Ovary (tissue), 3 donors: ENCODE data around the gene GRID1.

ENCODE experiments used
- EP300 ChIP-seq: sonication (generic); formaldehyde crosslinking; IDR thresholded peaks from one replicate; pipeline ENCODE4 v1.6.1; 2017; ENCODE audit warnings: antibody characterized with exemption
- POLR2A ChIP-seq: fragments of 450-650 bp; IDR thresholded peaks from one replicate; pipeline ENCODE4 v1.6.1; 2017; ENCODE audit warnings: antibody characterized with exemption, mild to moderate bottlenecking, moderate library complexity
- TF ChIP-seq, protein P1 (sequence below), 3 donors: fragments of 450-650 bp in 2 of 3; fragments of 200-600 bp in 1 of 3; IDR thresholded peaks; one replicate each; pipeline versions ENCODE4 v1.5.1 to v1.8.0; 2016 to 2022; ENCODE audit warnings: antibody characterized with exemption in 3 of 3, mild to moderate bottlenecking in 1 of 3
- donor health status: DM: no; HTN: no; CAD: no.

DNA sequence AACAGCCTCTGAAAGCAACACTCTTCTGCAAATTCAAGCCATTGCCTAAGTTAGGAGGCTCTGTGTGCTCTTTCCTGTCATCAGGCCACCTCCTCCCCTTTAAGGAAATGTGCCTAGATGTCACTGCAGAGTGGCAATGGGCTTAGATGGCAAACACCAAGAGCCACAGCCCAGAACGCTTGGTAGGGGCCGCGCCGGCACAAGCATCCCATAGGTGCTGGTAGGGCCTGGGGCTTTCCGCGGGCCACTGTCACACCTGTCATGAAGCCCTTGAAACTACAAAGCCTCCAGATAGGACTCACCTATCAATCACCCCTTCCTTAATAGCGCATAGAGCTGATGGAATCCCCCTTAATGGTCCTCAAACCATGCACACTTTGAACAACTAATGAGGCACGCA is 299.9 kb downstream of the GRID1 start:
- TF ChIP-seq POLR2A (no peak), EP300 (no peak)
- TF ChIP-seq, protein P1, sequence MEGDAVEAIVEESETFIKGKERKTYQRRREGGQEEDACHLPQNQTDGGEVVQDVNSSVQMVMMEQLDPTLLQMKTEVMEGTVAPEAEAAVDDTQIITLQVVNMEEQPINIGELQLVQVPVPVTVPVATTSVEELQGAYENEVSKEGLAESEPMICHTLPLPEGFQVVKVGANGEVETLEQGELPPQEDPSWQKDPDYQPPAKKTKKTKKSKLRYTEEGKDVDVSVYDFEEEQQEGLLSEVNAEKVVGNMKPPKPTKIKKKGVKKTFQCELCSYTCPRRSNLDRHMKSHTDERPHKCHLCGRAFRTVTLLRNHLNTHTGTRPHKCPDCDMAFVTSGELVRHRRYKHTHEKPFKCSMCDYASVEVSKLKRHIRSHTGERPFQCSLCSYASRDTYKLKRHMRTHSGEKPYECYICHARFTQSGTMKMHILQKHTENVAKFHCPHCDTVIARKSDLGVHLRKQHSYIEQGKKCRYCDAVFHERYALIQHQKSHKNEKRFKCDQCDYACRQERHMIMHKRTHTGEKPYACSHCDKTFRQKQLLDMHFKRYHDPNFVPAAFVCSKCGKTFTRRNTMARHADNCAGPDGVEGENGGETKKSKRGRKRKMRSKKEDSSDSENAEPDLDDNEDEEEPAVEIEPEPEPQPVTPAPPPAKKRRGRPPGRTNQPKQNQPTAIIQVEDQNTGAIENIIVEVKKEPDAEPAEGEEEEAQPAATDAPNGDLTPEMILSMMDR (IDR thresholded peaks at IDR 0.05): no peak
